GM19468 (cell line): ENCODE measurements around the gene GAK.

ENCODE experiments used
- ATAC-seq: cut with Tn5 transposase; IDR thresholded peaks from one replicate; pipeline ENCODE4 v1.9.1; 2021; ENCODE audit warnings: mild to moderate bottlenecking, moderate library complexity, moderate number of reproducible peaks; ENCODE audit not compliant: unreplicated experiment; ENCODE audit errors: extremely low read depth

Gene GAK

GRCh38 chr4:893276-893994 is 38.7 kb downstream of the GAK start:
- no peak for ATAC-seq

- ATAC-seq, result no peak
Measured at GRCh38 chr4:892780-893179, 39.3 kb downstream of the GAK start.

GRCh38 chr4:891747-892146 is 40.4 kb downstream of the GAK start:
- no peak for ATAC-seq

- ATAC-seq, result no peak
Measured at GRCh38 chr4:890036-890695, 42.0 kb downstream of the GAK start.

- ATAC-seq, result no peak
Measured at GRCh38 chr4:889516-889915, 42.6 kb downstream of the GAK start.

GRCh38 chr4:888029-888428 is 44.1 kb downstream of the GAK start:
- no peak for ATAC-seq

GRCh38 chr4:887034-887763 is 44.9 kb downstream of the GAK start:
- ATAC-seq, result no peak

GRCh38 chr4:886244-886643 is 45.9 kb downstream of the GAK start:
- no peak for ATAC-seq

GRCh38 chr4:885353-885752 is 46.8 kb downstream of the GAK start:
- ATAC-seq, result no peak

GRCh38 chr4:884896-885295 is 47.2 kb downstream of the GAK start:
- ATAC-seq, result no peak

GRCh38 chr4:884259-884658 is 47.9 kb downstream of the GAK start:
- no peak for ATAC-seq

- no peak for ATAC-seq
Measured at GRCh38 chr4:883377-884095, 48.6 kb downstream of the GAK start.

GRCh38 chr4:882646-883045 is 49.5 kb downstream of the GAK start:
- ATAC-seq, result no peak

- ATAC-seq, result no peak
Measured at GRCh38 chr4:881709-882108, 50.4 kb downstream of the GAK start.

- ATAC-seq, result no peak
Measured at GRCh38 chr4:880684-881405, 51.3 kb downstream of the GAK start.

GRCh38 chr4:879729-880077 is 52.4 kb downstream of the GAK start:
- no peak for ATAC-seq

GRCh38 chr4:878796-879728 is 53.1 kb downstream of the GAK start:
- no peak for ATAC-seq

- ATAC-seq, result no peak
Measured at GRCh38 chr4:877502-877901, 54.6 kb downstream of the GAK start.

GRCh38 chr4:876780-877179 is 55.3 kb downstream of the GAK start:
- no peak for ATAC-seq
